ENCODE results near the gene EID3.
"Not testable (repeated sequence)": the region's sequence is repeated elsewhere in the genome, so short reads cannot be mapped to it uniquely, and the experiment has no call there.

The EID3 gene

GRCh38 chr12:104314242-104314614 lies 10.7 kb downstream of the EID3 start:
- no peak for DNase-seq

- no peak for DNase-seq
These were observed 12.0 kb downstream of the EID3 start for GRCh38 chr12:104315326-104316224.

- no peak for DNase-seq
These were observed 13.4 kb downstream of the EID3 start for GRCh38 chr12:104316936-104317335.

- DNase-seq: no peak
These were observed 14.1 kb downstream of the EID3 start for GRCh38 chr12:104317538-104318210.

GRCh38 chr12:104319028-104319427 lies 15.5 kb downstream of the EID3 start:
- no peak for DNase-seq

- no peak for DNase-seq
These were observed 16.5 kb downstream of the EID3 start for GRCh38 chr12:104319918-104320626.

GRCh38 chr12:104320627-104321024 lies 17.1 kb downstream of the EID3 start:
- no peak for DNase-seq

- DNase-seq: no peak
These were observed 18.4 kb downstream of the EID3 start for GRCh38 chr12:104321949-104322348.

GRCh38 chr12:104322533-104322932 lies 19.0 kb downstream of the EID3 start:
- DNase-seq: not testable (repeated sequence)

- no peak for DNase-seq
These were observed 20.4 kb downstream of the EID3 start for GRCh38 chr12:104323899-104324298.

GRCh38 chr12:104328278-104328677 lies 24.7 kb downstream of the EID3 start:
- DNase-seq: not testable (repeated sequence)

- DNase-seq: no peak
These were observed 25.3 kb downstream of the EID3 start for GRCh38 chr12:104328790-104329189.

- DNase-seq: no peak
These were observed 26.4 kb downstream of the EID3 start for GRCh38 chr12:104329707-104330532.

- no peak for DNase-seq
These were observed 27.8 kb downstream of the EID3 start for GRCh38 chr12:104331376-104331775.

- not testable (repeated sequence) for DNase-seq
These were observed 28.7 kb downstream of the EID3 start for GRCh38 chr12:104332273-104332672.

GRCh38 chr12:104333692-104334255 lies 30.2 kb downstream of the EID3 start:
- no peak for DNase-seq

GRCh38 chr12:104334581-104334980 lies 31.0 kb downstream of the EID3 start:
- no peak for DNase-seq

GRCh38 chr12:104336115-104336514 lies 32.6 kb downstream of the EID3 start:
- DNase-seq: no peak

- no peak for DNase-seq
These were observed 33.6 kb downstream of the EID3 start for GRCh38 chr12:104337030-104337558.

- DNase-seq: no peak
These were observed 36.1 kb downstream of the EID3 start for GRCh38 chr12:104339663-104340062.

GRCh38 chr12:104340177-104340576 lies 36.6 kb downstream of the EID3 start:
- no peak for DNase-seq

All from NCI-H1694 (cell line).